Esophagus muscularis mucosa (tissue), 2 donors: Measurements from ENCODE around the gene GADD45GIP1.

ENCODE experiments used
- POLR2A ChIP-seq: fragments of 450-650 bp; IDR thresholded peaks from one replicate; pipeline ENCODE4 v1.6.1; 2017; ENCODE audit warnings: antibody characterized with exemption, moderate library complexity, mild to moderate bottlenecking, low read depth
- POLR2AphosphoS5 ChIP-seq, 2 donors: sonication (generic); formaldehyde crosslinking; IDR thresholded peaks; one replicate each; pipeline ENCODE4 v1.6.1; 2017; ENCODE audit warnings: antibody characterized with exemption in 2 of 2

GRCh38 chr19:12954612-12954962 lies 2.4 kb downstream of the GADD45GIP1 start:
- TF ChIP-seq POLR2A (no peak), POLR2AphosphoS5 (IDR thresholded peaks at IDR 0.05) (no peak)
